SK-N-SH (cell line): ENCODE results near the gene CELF4.

Experiments used
- EP300 ChIP-seq, 2 experiments: IDR thresholded peaks; 2 replicates each; pipeline versions ENCODE4 v1.4.0 to v1.6.1; 2012; ENCODE audit warnings: borderline replicate concordance in 1 of 2, low read depth in 1 of 2, low read length in 1 of 2
- RAD21 ChIP-seq: IDR thresholded peaks from 2 replicates; pipeline ENCODE4 v1.6.1; 2012; ENCODE audit warnings: mild to moderate bottlenecking, low read length
- SIN3A ChIP-seq: IDR thresholded peaks from 2 replicates; pipeline ENCODE4 v1.6.1; 2012; ENCODE audit warnings: low read depth, mild to moderate bottlenecking, low read length, moderate library complexity, borderline replicate concordance
- TCF12 ChIP-seq: IDR thresholded peaks from 2 replicates; pipeline ENCODE4 v1.4.0; 2012
- TEAD4 ChIP-seq: IDR thresholded peaks from 2 replicates; pipeline ENCODE4 v1.4.0; 2012; ENCODE audit warnings: mild to moderate bottlenecking, borderline replicate concordance; ENCODE audit not compliant: insufficient read depth
- TF ChIP-seq, protein P1 (sequence below): fragments of 200-600 bp; sonication (generic); IDR thresholded peaks from 2 replicates; pipeline ENCODE4 v1.6.1; 2017; ENCODE audit warnings: antibody characterized with exemption, mild to moderate bottlenecking, moderate library complexity

DNA sequence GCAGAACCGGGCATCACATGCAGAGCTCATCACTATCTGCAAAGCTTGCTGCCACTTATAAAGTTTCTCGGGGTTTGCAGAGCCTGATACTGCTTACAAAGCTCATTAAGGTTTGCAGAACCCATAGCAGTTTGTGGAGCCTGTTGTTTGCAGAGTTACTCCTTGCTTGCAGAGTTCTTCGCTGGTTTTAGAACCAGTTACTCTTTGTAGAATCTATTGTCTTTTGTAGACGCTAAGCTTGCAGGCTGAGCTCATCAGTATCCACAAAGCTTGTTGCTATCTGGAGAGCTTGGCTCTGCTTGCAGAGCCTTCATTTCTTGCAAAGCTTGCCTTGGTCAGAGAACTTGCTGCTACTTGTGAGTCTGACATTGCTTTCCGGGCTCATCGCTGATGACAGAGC lies 106.9 kb downstream of the CELF4 start:
- TF ChIP-seq SIN3A (no peak), TEAD4 (no peak), RAD21 (no peak), TCF12 (no peak), EP300 (IDR thresholded peaks at IDR 0.05; ENCODE audit: borderline replicate concordance in 1 of 2, low read depth in 1 of 2, low read length in 1 of 2) (no peak)
- TF ChIP-seq, protein P1, sequence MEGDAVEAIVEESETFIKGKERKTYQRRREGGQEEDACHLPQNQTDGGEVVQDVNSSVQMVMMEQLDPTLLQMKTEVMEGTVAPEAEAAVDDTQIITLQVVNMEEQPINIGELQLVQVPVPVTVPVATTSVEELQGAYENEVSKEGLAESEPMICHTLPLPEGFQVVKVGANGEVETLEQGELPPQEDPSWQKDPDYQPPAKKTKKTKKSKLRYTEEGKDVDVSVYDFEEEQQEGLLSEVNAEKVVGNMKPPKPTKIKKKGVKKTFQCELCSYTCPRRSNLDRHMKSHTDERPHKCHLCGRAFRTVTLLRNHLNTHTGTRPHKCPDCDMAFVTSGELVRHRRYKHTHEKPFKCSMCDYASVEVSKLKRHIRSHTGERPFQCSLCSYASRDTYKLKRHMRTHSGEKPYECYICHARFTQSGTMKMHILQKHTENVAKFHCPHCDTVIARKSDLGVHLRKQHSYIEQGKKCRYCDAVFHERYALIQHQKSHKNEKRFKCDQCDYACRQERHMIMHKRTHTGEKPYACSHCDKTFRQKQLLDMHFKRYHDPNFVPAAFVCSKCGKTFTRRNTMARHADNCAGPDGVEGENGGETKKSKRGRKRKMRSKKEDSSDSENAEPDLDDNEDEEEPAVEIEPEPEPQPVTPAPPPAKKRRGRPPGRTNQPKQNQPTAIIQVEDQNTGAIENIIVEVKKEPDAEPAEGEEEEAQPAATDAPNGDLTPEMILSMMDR: no peak
